Stimulated activated CD4-positive, alpha-beta T cell treated with anti-CD3 and anti-CD28 coated beads, Interleukin-4, amount 100 ng/mL, for 1 hour (primary cell): ENCODE results near the gene MLEC.
"Not testable (repeated sequence)": the region's sequence is repeated elsewhere in the genome, so short reads cannot be mapped to it uniquely, and the experiment has no call there.

Experiments
- DNase-seq: peaks from one replicate; pipeline ENCODE4 v3.0.0-alpha.2; 2020

MLEC gene

DNA sequence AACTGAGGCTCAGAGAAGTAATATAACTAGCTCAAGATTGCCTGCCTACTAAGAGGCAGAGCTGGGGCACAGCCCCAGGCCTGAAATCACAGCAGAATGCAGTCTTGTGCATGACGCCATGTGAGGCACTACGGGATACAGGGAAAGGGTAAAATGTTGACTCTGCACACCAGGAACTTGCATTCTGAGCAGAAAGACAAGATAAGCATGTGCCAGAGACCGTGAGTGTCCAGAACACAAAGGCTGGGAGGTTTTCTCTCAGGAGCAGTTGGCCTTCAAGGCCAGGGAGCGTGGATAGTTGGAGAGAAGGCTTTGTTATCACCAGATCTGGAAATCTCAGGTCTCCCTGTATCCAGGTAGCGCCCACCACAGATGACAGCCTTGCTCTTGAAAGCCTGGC, 23.2 kb upstream of the MLEC start:
- no peak for DNase-seq

DNA sequence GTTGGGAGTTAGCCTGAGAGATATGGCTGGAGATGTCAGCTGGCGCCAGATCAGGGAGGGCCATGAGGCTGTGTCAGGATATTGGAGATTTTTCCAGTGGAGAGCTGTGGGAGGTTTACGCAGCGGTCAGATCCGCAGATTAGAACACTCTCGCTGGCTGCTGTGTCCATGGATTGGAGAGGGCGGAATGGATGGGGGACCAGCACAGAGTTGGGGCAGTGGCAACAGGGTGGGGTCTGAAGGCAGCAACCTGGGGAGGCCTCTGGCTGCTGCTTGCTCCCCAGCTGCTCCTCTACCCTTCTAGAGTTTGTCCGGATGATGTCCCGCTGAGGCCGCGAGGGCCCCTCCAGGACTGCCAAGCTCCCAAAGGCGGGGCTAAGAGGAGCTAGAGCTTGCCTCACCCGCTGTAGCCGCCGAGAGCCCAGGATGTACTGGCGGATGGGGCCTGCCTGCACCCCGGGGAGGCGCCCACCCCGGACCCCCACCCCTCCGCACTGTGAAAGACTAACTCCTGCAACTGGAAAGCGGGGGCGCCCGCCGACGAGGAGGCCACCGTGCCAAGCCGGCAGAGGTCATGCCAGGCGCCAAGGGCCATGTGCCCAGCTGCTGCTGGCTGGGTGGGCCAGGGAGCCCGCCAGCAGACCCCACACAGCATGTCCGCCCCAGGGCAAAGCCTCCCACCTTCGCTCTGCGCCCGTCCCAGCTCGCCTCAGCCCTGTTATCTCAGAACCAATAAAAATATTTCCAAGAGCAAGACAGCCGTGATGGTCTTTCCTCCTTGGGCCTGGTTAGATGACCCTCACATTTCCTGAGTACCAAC, 20.2 kb upstream of the MLEC start:
- DNase-seq: no peak

- DNase-seq: no peak
These were observed 18.7 kb upstream of the MLEC start for GRCh38 chr12:120668091-120668867.

GRCh38 chr12:120668868-120669840, 17.8 kb upstream of the MLEC start:
- no peak for DNase-seq

DNA sequence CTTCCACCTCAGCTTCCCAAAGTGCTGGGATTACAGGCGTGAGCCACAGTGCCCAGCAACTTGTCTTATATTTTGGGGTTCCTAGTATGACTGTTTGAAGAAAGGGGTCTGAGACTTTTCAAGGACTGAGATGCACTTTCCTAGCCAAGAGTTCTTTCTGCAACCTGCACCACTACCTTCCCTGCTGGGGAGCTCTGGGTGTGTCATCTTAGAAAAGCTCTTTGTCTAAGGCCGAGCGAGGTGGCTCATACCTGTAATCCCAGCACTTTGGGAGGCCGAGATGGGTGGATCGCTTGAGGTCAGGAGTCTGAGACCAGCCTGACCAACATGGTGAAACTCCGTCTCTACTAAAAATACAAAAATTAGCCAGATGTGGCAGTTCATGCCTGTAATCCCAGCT, 16.7 kb upstream of the MLEC start:
- not testable (repeated sequence) for DNase-seq

DNA sequence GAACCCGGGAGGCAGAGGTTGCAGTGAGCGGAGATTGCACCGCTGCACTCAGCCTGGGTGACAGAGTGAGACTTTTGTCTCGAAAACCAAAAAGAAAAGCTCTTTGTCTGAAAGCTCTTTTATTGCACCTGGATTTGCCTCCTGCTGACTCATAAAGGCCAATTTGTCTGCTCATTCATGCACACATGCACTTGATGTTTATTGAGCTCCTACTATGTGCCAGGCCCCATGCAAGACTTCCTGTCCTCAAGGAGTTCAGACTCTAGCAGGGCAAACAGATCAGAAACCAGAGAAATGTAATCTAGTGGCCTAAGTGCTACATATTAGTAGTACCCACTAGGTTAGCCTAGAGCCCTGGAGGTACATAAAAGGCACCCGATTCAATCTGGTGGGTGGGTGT, 16.3 kb upstream of the MLEC start:
- DNase-seq: no peak

- no peak for DNase-seq
These were observed 12.8 kb upstream of the MLEC start for GRCh38 chr12:120674097-120674636.

GRCh38 chr12:120677765-120678473, 9.0 kb upstream of the MLEC start:
- no peak for DNase-seq

- DNase-seq: no peak
These were observed 8.4 kb upstream of the MLEC start for GRCh38 chr12:120678572-120678971.

- no peak for DNase-seq
These were observed 6.7 kb upstream of the MLEC start for GRCh38 chr12:120680165-120680738.

GRCh38 chr12:120684523-120684932, 2.4 kb upstream of the MLEC start:
- DNase-seq: no peak

DNA sequence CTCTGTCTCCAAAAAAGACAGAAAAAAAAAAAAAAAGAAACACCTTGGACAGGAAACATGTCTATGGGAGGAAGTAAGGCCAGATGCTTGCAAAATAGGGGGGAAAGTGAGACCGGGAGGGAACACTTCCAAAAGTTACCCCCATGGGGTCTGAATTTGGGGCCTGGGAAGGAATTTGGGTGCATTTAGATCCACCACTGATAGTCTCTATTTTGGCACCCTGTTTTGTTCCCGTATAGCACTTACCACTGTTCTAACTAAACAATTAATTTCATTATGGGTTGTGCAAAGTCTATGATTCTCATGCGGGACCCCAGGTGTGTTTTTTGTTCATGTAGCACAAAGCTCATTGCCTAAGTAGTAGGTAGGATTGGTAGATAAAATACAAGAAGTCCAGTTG, 1.4 kb upstream of the MLEC start:
- no peak for DNase-seq

- peak; percentile 96 for DNase-seq
These were observed 729 bp upstream of the MLEC start for GRCh38 chr12:120686151-120686689.

- peak; percentile 49 for DNase-seq
These were observed 785 bp downstream of the MLEC start for GRCh38 chr12:120687578-120688289.

DNA sequence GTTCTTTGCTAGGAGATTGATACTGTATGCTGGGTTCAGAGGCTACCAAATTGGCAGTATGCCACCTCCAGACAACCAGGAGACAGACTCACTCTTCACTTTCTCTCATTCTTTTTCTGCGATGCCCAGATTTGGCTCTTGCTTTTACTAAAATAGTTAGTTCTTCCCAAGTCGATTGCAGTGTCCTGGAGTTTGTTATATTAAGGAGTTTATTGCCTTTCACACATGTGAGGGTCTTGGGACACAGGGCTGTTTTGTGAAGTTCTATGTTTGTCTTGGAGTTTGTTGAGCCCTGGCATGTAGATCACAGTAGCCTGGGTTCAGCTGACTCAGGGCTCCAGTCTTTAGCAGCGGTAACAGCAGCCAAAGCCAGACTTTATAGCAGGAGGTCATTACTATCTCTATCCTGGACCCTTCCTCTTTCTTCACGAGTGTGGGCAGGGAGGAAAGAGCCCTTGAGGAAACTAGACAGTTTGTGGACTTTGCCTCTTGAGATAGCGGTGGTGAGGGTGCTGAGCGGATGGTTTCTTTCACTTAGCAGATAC, 1.6 kb downstream of the MLEC start:
- DNase-seq: no peak

DNA sequence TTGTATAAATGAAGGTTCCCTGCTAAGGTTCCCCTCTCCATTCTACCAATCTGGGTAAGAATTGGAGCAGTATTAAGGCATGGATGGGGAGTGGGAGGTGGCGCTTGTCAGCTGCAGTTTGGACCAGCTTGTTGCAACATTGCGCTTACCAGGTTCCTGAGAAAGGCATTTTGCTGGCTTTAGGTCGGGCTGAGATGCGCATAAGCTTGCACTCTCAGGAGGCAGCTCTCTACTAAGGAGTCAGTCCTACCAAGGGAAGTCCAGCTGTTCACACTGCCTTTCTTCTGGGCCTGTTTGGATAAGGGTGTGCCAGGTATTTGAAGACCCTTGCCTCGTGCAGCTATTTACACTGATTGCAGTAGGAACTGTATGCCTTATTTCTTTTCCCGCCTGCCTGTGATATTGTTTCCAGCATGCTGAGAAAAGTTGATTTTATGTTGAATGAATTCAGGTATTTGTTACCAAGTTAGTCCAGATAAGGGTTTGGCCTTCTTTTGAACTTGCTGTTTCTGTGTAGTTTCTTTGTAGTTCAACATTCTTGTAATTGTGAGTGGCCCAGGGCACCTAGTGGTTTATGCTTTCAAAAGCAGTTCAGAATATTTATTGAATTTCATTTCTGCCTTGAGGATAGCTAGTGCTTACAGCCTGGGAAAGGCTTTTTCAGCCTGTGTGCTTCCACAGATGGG, 2.6 kb downstream of the MLEC start:
- no peak for DNase-seq

DNA sequence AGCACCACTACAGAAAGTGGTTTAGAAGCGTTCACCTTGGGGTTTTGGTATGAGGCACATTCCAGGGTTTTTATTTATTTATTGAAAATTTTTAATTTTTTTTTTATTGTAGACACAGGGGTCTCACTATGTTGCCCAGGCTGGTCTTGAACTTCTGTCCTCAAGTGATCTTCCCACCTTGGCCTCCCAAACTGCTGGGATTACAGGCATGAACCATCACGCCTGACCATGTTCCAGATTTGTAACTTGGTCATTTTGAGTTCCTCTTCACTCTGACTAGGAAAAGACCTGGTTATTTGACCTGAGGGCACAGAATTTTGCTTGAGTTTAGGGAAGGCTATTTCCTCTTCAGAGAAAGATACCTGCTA, 3.1 kb downstream of the MLEC start:
- DNase-seq: no peak

DNA sequence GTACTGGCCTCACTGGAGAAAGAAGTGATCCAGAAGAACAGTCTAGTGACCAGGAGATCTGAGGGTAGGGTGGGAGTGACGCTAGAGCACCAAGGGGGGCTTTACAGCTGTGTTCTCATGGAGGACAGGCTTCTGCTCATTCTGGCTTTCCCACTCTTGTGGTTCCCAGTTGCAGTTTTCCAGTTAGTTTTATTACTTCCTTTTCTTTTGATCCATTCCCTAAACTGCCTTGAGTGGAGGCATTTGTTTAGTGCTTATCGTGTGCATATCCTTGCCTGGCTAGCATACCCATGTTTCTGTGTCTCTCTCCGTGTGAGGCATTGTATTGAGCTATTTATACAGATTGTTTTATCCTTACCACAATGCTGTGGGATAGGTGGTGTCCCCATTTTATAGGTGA, 4.0 kb downstream of the MLEC start:
- DNase-seq: no peak

DNA sequence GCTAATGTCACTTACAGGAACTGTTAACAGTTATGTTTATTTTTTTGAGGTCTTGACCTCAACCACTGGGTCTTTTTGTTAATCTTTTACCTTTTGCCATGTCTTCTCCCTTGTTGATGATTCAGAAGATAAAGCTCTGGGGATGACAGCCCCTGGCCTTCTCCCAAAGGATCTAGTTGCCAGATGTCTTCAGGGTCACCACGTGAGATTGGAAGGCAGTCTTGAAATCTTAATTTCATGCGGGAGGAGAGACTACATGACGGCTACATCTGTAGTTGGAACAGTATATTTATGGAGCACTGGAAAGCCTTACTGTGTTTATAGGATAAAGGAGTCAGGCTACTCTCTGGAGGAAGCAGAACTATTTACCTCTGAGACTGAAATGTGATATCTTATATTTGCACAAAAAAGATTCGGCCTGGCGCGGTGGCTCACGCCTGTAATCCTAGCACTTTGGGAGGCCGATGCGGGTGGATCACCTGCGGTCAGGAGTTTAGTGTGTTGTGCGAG, 5.6 kb downstream of the MLEC start:
- no peak for DNase-seq

- DNase-seq: no peak
These were observed 6.9 kb downstream of the MLEC start for GRCh38 chr12:120693848-120694247.
